ENCODE measurements around the gene GSC. TPM values are rescaled to one million over a fixed set of nuclear protein-coding genes. Genes with fewer than 3 reads are reported as not detected.

The GSC gene
- total RNA-seq, 1 donor from 2014 or later: 1.1 TPM

DNA sequence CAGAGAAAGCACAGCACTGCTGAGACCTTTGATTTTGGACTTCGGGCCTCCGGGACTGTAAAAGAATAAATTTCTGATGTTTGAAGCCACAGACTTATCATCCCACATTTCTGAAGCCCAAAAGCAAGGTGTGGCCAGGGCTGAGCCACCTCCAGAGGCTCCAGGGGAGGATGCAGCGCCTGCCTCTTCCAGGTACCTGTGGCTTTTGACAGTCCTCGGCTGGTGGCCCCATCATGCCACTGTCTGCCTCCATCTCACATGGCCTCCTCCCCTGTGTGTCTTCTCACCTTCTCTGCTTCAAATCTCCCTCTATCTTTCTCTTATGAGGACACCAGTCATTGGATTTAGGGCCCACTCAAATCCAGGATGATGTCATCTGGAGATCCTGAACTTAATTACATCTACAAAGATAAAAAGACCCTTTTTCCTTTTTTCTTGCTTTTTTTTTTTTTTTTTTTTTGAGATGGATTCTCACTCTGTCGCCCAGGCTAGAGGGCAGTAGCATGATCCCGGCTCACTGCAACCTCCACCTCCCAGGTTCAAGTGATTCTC lies 15.4 kb downstream of the GSC start:
- TF ChIP-seq EZH2phosphoT487 (IDR thresholded peaks at IDR 0.05) (no peak), EZH2 (IDR thresholded peaks at IDR 0.05) (no peak)
- TF ChIP-seq, protein P1, sequence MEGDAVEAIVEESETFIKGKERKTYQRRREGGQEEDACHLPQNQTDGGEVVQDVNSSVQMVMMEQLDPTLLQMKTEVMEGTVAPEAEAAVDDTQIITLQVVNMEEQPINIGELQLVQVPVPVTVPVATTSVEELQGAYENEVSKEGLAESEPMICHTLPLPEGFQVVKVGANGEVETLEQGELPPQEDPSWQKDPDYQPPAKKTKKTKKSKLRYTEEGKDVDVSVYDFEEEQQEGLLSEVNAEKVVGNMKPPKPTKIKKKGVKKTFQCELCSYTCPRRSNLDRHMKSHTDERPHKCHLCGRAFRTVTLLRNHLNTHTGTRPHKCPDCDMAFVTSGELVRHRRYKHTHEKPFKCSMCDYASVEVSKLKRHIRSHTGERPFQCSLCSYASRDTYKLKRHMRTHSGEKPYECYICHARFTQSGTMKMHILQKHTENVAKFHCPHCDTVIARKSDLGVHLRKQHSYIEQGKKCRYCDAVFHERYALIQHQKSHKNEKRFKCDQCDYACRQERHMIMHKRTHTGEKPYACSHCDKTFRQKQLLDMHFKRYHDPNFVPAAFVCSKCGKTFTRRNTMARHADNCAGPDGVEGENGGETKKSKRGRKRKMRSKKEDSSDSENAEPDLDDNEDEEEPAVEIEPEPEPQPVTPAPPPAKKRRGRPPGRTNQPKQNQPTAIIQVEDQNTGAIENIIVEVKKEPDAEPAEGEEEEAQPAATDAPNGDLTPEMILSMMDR (IDR thresholded peaks at IDR 0.05): no peak
- no peak overlapping the region for H3K27ac ChIP-seq
- peaks cover 26% of the 10 kb centered on the region for H3K27me3 ChIP-seq
- Mint-ChIP-seq H3K36me3 (no peaks in the 10 kb centered on the region), H3K27me3 (ENCODE audit: insufficient read depth, low read depth) (peaks cover 11% of the 10 kb centered on the region), H3K4me1 (peaks cover 21% of the 10 kb centered on the region), H3K4me3 (no peak overlapping the region), H3K9me3 (no peaks in the 10 kb centered on the region), H3K27ac (no peak overlapping the region)
- DNase-seq (ENCODE audit: low spot score): no peak
- H3K9ac ChIP-seq: no peak overlapping the region
- H3K79me2 ChIP-seq (ENCODE audit: low read depth): no peaks in the 10 kb centered on the region
- no peaks in the 10 kb centered on the region for H4K20me1 ChIP-seq (ENCODE audit: low read depth)
- H3K36me3 ChIP-seq: no peaks in the 10 kb centered on the region
- peaks cover 29% of the 10 kb centered on the region for H3K4me1 ChIP-seq
- H3K4me3 ChIP-seq: no peak overlapping the region
- H3K4me2 ChIP-seq: no peak overlapping the region
- H3F3A ChIP-seq (ENCODE audit: low read depth): peaks cover 26% of the 10 kb centered on the region
- H2AFZ ChIP-seq (replicated peaks): no peak overlapping the region
- H3K9me3 ChIP-seq (ENCODE audit: low read depth): no peaks in the 10 kb centered on the region

GRCh38 chr14:94752591-94753436 lies 17.1 kb downstream of the GSC start:
- no peak overlapping the region for H2AFZ ChIP-seq (replicated peaks)
- no peaks in the 10 kb centered on the region for H3K79me2 ChIP-seq (ENCODE audit: low read depth)
- no peak overlapping the region for H3K9ac ChIP-seq
- H3K9me3 Mint-ChIP-seq: no peaks in the 10 kb centered on the region
- peaks cover 14% of the 10 kb centered on the region for H3K27me3 ChIP-seq
- no peaks in the 10 kb centered on the region for H4K20me1 ChIP-seq (ENCODE audit: low read depth)
- no peaks in the 10 kb centered on the region for H3K36me3 ChIP-seq
- H3K4me3 Mint-ChIP-seq: no peak overlapping the region
- H3K27ac ChIP-seq: no peak overlapping the region
- H3K4me1 Mint-ChIP-seq: peaks cover 24% of the 10 kb centered on the region
- no peak overlapping the region for H3K27ac Mint-ChIP-seq
- H3K36me3 Mint-ChIP-seq: no peaks in the 10 kb centered on the region
- peaks cover 40% of the 10 kb centered on the region for H3K4me1 ChIP-seq
- H3F3A ChIP-seq (ENCODE audit: low read depth): peaks cover 34% of the 10 kb centered on the region
- DNase-seq (ENCODE audit: low spot score): no peak
- no peak for TF ChIP-seq EZH2phosphoT487 (IDR thresholded peaks at IDR 0.05)
- TF ChIP-seq EZH2 (IDR thresholded peaks at IDR 0.05): no peak
- TF ChIP-seq, protein P1 (IDR thresholded peaks at IDR 0.05): no peak
- no peak overlapping the region for H3K4me3 ChIP-seq
- no peaks in the 10 kb centered on the region for H3K9me3 ChIP-seq (ENCODE audit: low read depth)
- peaks cover 12% of the 10 kb centered on the region for H3K27me3 Mint-ChIP-seq (ENCODE audit: insufficient read depth, low read depth)
- H3K4me2 ChIP-seq: no peak overlapping the region

GRCh38 chr14:94751956-94752355 lies 18.0 kb downstream of the GSC start:
- Histone ChIP-seq H3K9me3 (ENCODE audit: low read depth) (no peaks in the 10 kb centered on the region), H3K4me2 (no peak overlapping the region), H3F3A (ENCODE audit: low read depth) (peaks cover 34% of the 10 kb centered on the region), H3K27me3 (peaks cover 6% of the 10 kb centered on the region), H3K36me3 (no peaks in the 10 kb centered on the region), H3K79me2 (ENCODE audit: low read depth) (no peaks in the 10 kb centered on the region), H3K4me1 (peaks cover 40% of the 10 kb centered on the region), H4K20me1 (ENCODE audit: low read depth) (no peaks in the 10 kb centered on the region), H3K4me3 (no peak overlapping the region), H3K27ac (no peak overlapping the region), H2AFZ (replicated peaks) (no peak overlapping the region), H3K9ac (no peak overlapping the region)
- Mint-ChIP-seq H3K27me3 (ENCODE audit: insufficient read depth, low read depth) (peaks cover 12% of the 10 kb centered on the region), H3K4me3 (no peak overlapping the region), H3K36me3 (no peaks in the 10 kb centered on the region), H3K4me1 (peaks cover 21% of the 10 kb centered on the region), H3K27ac (no peak overlapping the region), H3K9me3 (no peaks in the 10 kb centered on the region)
- no peak for TF ChIP-seq EZH2 (IDR thresholded peaks at IDR 0.05)
- TF ChIP-seq, protein P1 (IDR thresholded peaks at IDR 0.05): no peak
- no peak for TF ChIP-seq EZH2phosphoT487 (IDR thresholded peaks at IDR 0.05)
- no peak for DNase-seq (ENCODE audit: low spot score)

Measured in neural progenitor cell (in vitro differentiated cells).